ENCODE results near the gene CRIP1. TPM values are rescaled to one million over a fixed set of nuclear protein-coding genes. Genes with fewer than 3 reads are reported as not detected.

Gene CRIP1
- 1,579 to 1,853 TPM (median 1,750 TPM) in 5 replicates for total RNA-seq (2022; extraction: Qiagen RNA extraction; ENCODE audit: low read depth)

GRCh38 chr14:105486163-105486973, at the start of gene CRIP1:
Gene CRIP1 (plus strand): TSS chr14:105486886. CDS start chr14:105487260, 374 bp downstream.

GRCh38 chr14:105474483-105475268, 12.0 kb upstream of the CRIP1 start, which contains the start of gene CRIP2:
Gene CRIP2 (plus strand): TSS chr14:105474821. CDS start chr14:105474863, 42 bp downstream.

GRCh38 chr14:105490572-105491365, 4.1 kb downstream of the CRIP1 start, which contains the start of gene TEDC1:
Gene TEDC1 (plus strand): TSS chr14:105491246. CDS start chr14:105491376, 130 bp downstream.

GRCh38 chr14:105525861-105526775, 39.4 kb downstream of the CRIP1 start, which contains the start of gene TMEM121:
Gene TMEM121 (plus strand): TSS chr14:105526583. CDS start chr14:105528835, 2,252 bp downstream.

Other genes starting within 250 kb of the CRIP1 start
- gene BTBD6, start 238.4 kb upstream of the CRIP1 start, total RNA-seq (2022; extraction: Qiagen RNA extraction; ENCODE audit: low read depth) = 26.6 to 42.6 TPM (median 39.6 TPM) in 5 replicates
- 26.2 to 29.6 TPM (median 27.6 TPM) in 5 replicates for gene BRF1, start 185.9 kb upstream of the CRIP1 start, total RNA-seq (2022; extraction: Qiagen RNA extraction; ENCODE audit: low read depth)
- gene PACS2, start 172.1 kb upstream of the CRIP1 start, total RNA-seq (2022; extraction: Qiagen RNA extraction; ENCODE audit: low read depth) = 17.9 to 28.5 TPM (median 24.9 TPM) in 5 replicates
- 0.17 to 0.77 TPM (median 0.41 TPM) in 4 of 5 replicates, not detected in the other for gene TEX22, start 88.3 kb upstream of the CRIP1 start, total RNA-seq (2022; extraction: Qiagen RNA extraction; ENCODE audit: low read depth)
- 50.0 to 85.8 TPM (median 76.3 TPM) in 5 replicates for gene MTA1, start 67.1 kb upstream of the CRIP1 start, total RNA-seq (2022; extraction: Qiagen RNA extraction; ENCODE audit: low read depth)
- gene CRIP2, start 12.1 kb upstream of the CRIP1 start, total RNA-seq (2022; extraction: Qiagen RNA extraction; ENCODE audit: low read depth) = 91.2 to 177 TPM (median 149 TPM) in 5 replicates
- 24.5 to 50.1 TPM (median 47.5 TPM) in 5 replicates for gene TEDC1, start 4.4 kb downstream of the CRIP1 start, total RNA-seq (2022; extraction: Qiagen RNA extraction; ENCODE audit: low read depth)
- 3.7 to 11.5 TPM (median 8.9 TPM) in 5 replicates for gene TMEM121, start 39.7 kb downstream of the CRIP1 start, total RNA-seq (2022; extraction: Qiagen RNA extraction; ENCODE audit: low read depth)